Hepatic stellate cell (primary cell): ENCODE results near the gene ATRN.
"Not testable (repeated sequence)": the region's sequence is repeated elsewhere in the genome, so short reads cannot be mapped to it uniquely, and the experiment has no call there.

ENCODE experiments used
- DNase-seq: peaks from one replicate; pipeline ENCODE4 v3.0.0; 2011; ENCODE audit warnings: low spot score

ATRN gene

GRCh38 chr20:3515379-3516170 lies 44.8 kb downstream of the ATRN start:
- peak; percentile 4 for DNase-seq

GRCh38 chr20:3521852-3522740 lies 51.3 kb downstream of the ATRN start:
- no peak for DNase-seq

GRCh38 chr20:3524696-3525095 lies 53.9 kb downstream of the ATRN start:
- DNase-seq = not testable (repeated sequence)

GRCh38 chr20:3532089-3532615 lies 61.3 kb downstream of the ATRN start:
- DNase-seq = no peak

- not testable (repeated sequence) for DNase-seq
Observed at GRCh38 chr20:3537733-3538132, 66.9 kb downstream of the ATRN start.

- DNase-seq = no peak
Observed at GRCh38 chr20:3539311-3540107, 68.7 kb downstream of the ATRN start.

GRCh38 chr20:3541887-3542721 lies 71.3 kb downstream of the ATRN start:
- no peak for DNase-seq

- no peak for DNase-seq
Observed at GRCh38 chr20:3543901-3544507, 73.2 kb downstream of the ATRN start.

- DNase-seq = no peak
Observed at GRCh38 chr20:3545401-3545925, 74.6 kb downstream of the ATRN start.

GRCh38 chr20:3547906-3548305 lies 77.1 kb downstream of the ATRN start:
- no peak for DNase-seq

- DNase-seq = no peak
Observed at GRCh38 chr20:3550837-3551236, 80.0 kb downstream of the ATRN start.

GRCh38 chr20:3551681-3552434 lies 81.0 kb downstream of the ATRN start:
- no peak for DNase-seq

GRCh38 chr20:3553663-3554062 lies 82.8 kb downstream of the ATRN start:
- no peak for DNase-seq

- no peak for DNase-seq
Observed at GRCh38 chr20:3557237-3557785, 86.5 kb downstream of the ATRN start.

- DNase-seq = no peak
Observed at GRCh38 chr20:3559231-3559630, 88.4 kb downstream of the ATRN start.

- no peak for DNase-seq
Observed at GRCh38 chr20:3559637-3560036, 88.8 kb downstream of the ATRN start.

GRCh38 chr20:3560162-3560561 lies 89.3 kb downstream of the ATRN start:
- no peak for DNase-seq

- no peak for DNase-seq
Observed at GRCh38 chr20:3560578-3560977, 89.8 kb downstream of the ATRN start.

- no peak for DNase-seq
Observed at GRCh38 chr20:3563133-3563532, 92.3 kb downstream of the ATRN start.
